Lung (tissue), 12 donors: ENCODE data around the gene AADACL3. TPM values are rescaled to one million over a fixed set of nuclear protein-coding genes. Genes with fewer than 3 reads are reported as not detected.

Experiments used
- ATAC-seq: fragments of 200-7000 bp; cut with Tn5 transposase; one replicate; pipeline ENCODE4 v1.9.1; 2020; ENCODE audit warnings: moderate number of reproducible peaks; ENCODE audit not compliant: insufficient read depth, low FRiP score
- DNase-seq, 3 donors: peaks; one replicate each; pipeline ENCODE4 v3.0.0-alpha.2; 2013 to 2017
- H3K27ac ChIP-seq, 2 donors: one replicate each; pipeline ENCODE4 v1.5.1; 2013; ENCODE audit warnings: mild to moderate bottlenecking in 2 of 2, moderate library complexity in 2 of 2, control low read depth in 1 of 2, inconsistent platforms in 1 of 2, low read depth in 1 of 2, low read length in 1 of 2
- H3K27me3 ChIP-seq, 3 donors: one replicate each; pipeline ENCODE4 v1.5.1; 2013; ENCODE audit warnings: low read length in 2 of 3; ENCODE audit not compliant: control insufficient read depth in 3 of 3, insufficient read depth in 3 of 3
- H3K36me3 ChIP-seq, 4 donors: one replicate each; pipeline ENCODE4 v1.5.1; 2013; ENCODE audit warnings: low read length in 4 of 4, mild to moderate bottlenecking in 1 of 4, moderate library complexity in 1 of 4; ENCODE audit not compliant: control insufficient read depth in 4 of 4, insufficient read depth in 4 of 4
- H3K4me1 ChIP-seq, 5 donors: one replicate each; pipeline ENCODE4 v1.5.1; 2013; ENCODE audit warnings: low read length in 5 of 5, mild to moderate bottlenecking in 2 of 5, moderate library complexity in 1 of 5; ENCODE audit not compliant: control insufficient read depth in 5 of 5, insufficient read depth in 5 of 5
- H3K4me3 ChIP-seq: one replicate; pipeline ENCODE4 v1.5.1; 2013; ENCODE audit warnings: mild to moderate bottlenecking, control low read depth, moderate library complexity
- H3K9ac ChIP-seq, 2 donors: one replicate each; pipeline ENCODE4 v1.5.1; 2013; ENCODE audit warnings: low read length in 2 of 2, control low read depth in 1 of 2; ENCODE audit not compliant: insufficient read depth in 1 of 2
- H3K9me3 ChIP-seq, 4 donors: one replicate each; pipeline ENCODE4 v1.5.1; 2013; ENCODE audit warnings: low read length in 3 of 4, mild to moderate bottlenecking in 1 of 4, moderate library complexity in 1 of 4; ENCODE audit not compliant: control insufficient read depth in 4 of 4, insufficient read depth in 3 of 4
- CTCF ChIP-seq: IDR thresholded peaks from 2 replicates; pipeline ENCODE4 v1.5.1; 2012; ENCODE audit warnings: mild to moderate bottlenecking; ENCODE audit errors: control extremely low read depth, extremely low read depth
- WGBS, 2 donors: extraction: QIAGEN DNeasy Blood & Tissue Kit; methylation state at CpG; one replicate each; pipeline ENCODE4 v1.1.7; 2013; 5-methylcytosine and 5-hydroxymethylcytosine counted together
- polyA plus RNA-seq, 2 donors: library from polyadenylated mRNA; stranded (reverse); fragments of 200-250 nt; gene quantifications; one replicate each; pipeline ENCODE4 v1.2.1, GENCODE V29; 2013
- total RNA-seq, 2 donors: library from RNA; depleted of rRNA in 1 of 2; stranded (reverse); fragments of >200 nt in 1 of 2; gene quantifications; one replicate each; pipeline ENCODE4 v1.2.1, GENCODE V29; 2014 to 2021
- donor health status: control.
- donor health status: control.
- donor health status: Bipolar disorder and iron deficiency.
- donor health status: healthy.
- donor health status: DM: yes; HTN: yes; CAD: no.

Gene AADACL3
- total and polyA plus RNA-seq, 4 donors: not detected

- WGBS, 2 donors: 83 to 89% methylated on average over 3 of the region's 3 CpGs
- ATAC-seq (no peak), DNase-seq (no peak)
- no peak for TF ChIP-seq CTCF
- Histone ChIP-seq H3K27me3 (no peaks in the 10 kb centered on the region), H3K9me3 (peaks cover 0 to 17% (median 3%) of the 10 kb centered on the region in 4 donors), H3K4me3 (no peak overlapping the region), H3K27ac (no peak overlapping the region), H3K4me1 (no peaks in the 10 kb centered on the region), H3K9ac (no peak overlapping the region), H3K36me3 (no peaks in the 10 kb centered on the region)
These were observed 18.7 kb downstream of the AADACL3 start for GRCh38 chr1:12734651-12735050.

- H3K4me3 ChIP-seq: no peak overlapping the region
- H3K9me3 ChIP-seq: peaks cover 0 to 5% (median under 1%) of the 10 kb centered on the region in 4 donors
- no peak for DNase-seq
- H3K9ac ChIP-seq: no peak overlapping the region
- H3K36me3 ChIP-seq: no peaks in the 10 kb centered on the region
- 90 to 95% methylated on average over 1 of the region's 1 CpG for WGBS, 2 donors
- TF ChIP-seq CTCF: no peak
- ATAC-seq: no peak
- no peaks in the 10 kb centered on the region for H3K4me1 ChIP-seq
- no peak overlapping the region for H3K27ac ChIP-seq
- no peaks in the 10 kb centered on the region for H3K27me3 ChIP-seq
These were observed 23.0 kb downstream of the AADACL3 start for GRCh38 chr1:12738934-12739333.

GRCh38 chr1:12739613-12740012 lies 23.7 kb downstream of the AADACL3 start:
- H3K4me1 ChIP-seq: no peaks in the 10 kb centered on the region
- no peaks in the 10 kb centered on the region for H3K36me3 ChIP-seq
- H3K9ac ChIP-seq: no peak overlapping the region
- no peaks in the 10 kb centered on the region for H3K27me3 ChIP-seq
- 75 to 80% methylated on average over 5 of the region's 5 CpGs for WGBS, 2 donors
- peaks cover 0 to 5% (median under 1%) of the 10 kb centered on the region in 4 donors for H3K9me3 ChIP-seq
- DNase-seq: no peak
- H3K4me3 ChIP-seq: no peak overlapping the region
- H3K27ac ChIP-seq: no peak overlapping the region
- no peak for TF ChIP-seq CTCF
- no peak for ATAC-seq

- no peaks in the 10 kb centered on the region for H3K9me3 ChIP-seq
- no peak for TF ChIP-seq CTCF
- H3K4me1 ChIP-seq: no peaks in the 10 kb centered on the region
- no peak for DNase-seq
- H3K9ac ChIP-seq: no peak overlapping the region
- no peaks in the 10 kb centered on the region for H3K27me3 ChIP-seq
- no peak overlapping the region for H3K27ac ChIP-seq
- H3K36me3 ChIP-seq: no peaks in the 10 kb centered on the region
- no peak for ATAC-seq
- no peak overlapping the region for H3K4me3 ChIP-seq
- 83 to 93% methylated on average over 3 of the region's 3 CpGs for WGBS, 2 donors
These were observed 26.0 kb downstream of the AADACL3 start for GRCh38 chr1:12741946-12742345.
